IMR-90 (cell line): ENCODE data around the gene SLC66A1. TPM values are rescaled to one million over a fixed set of nuclear protein-coding genes. Genes with fewer than 3 reads are reported as not detected.

Experiments used
- ATAC-seq: fragments of 200-7000 bp; cut with Tn5 transposase; 2 replicates; pipeline ENCODE4 v1.9.1; 2020; ENCODE audit warnings: low read depth, mild to moderate bottlenecking, moderate library complexity
- BruUV-seq: library from RNA; stranded (reverse); fragments of 400-500 nt; replicated peaks from 2 replicates; lab custom pipeline; 2021; lab: Mats Ljungman, UMichigan
- CTCF ChIA-PET: fragments of 300-600 bp; formaldehyde crosslinking; extraction: SDS; loops from one replicate; lab custom pipeline; 2021; ENCODE audit warnings: antibody characterized with exemption; lab: Yijun Ruan, JAX
- POLR2A ChIA-PET: fragments of 300-600 bp; sonication (Branson Sonifier 250); formaldehyde crosslinking; loops from one replicate; lab custom pipeline; 2022; ENCODE audit warnings: antibody characterized with exemption; ENCODE audit not compliant: unreplicated experiment; lab: Charles Lee
- DNase-seq: peaks from one replicate; pipeline ENCODE4 v3.0.0; 2013
- H2AFZ ChIP-seq: replicated peaks from 2 replicates; pipeline ENCODE3; 2013; ENCODE audit warnings: low read length, mild to moderate bottlenecking; ENCODE audit not compliant: poor library complexity
- H2AK5ac ChIP-seq: 2 replicates; pipeline ENCODE4 v1.6.1; 2013; ENCODE audit warnings: low read depth, low read length, inconsistent platforms
- H2AK9ac ChIP-seq: replicated peaks from 2 replicates; pipeline ENCODE3; 2013; ENCODE audit warnings: mild to moderate bottlenecking, low read depth, low read length, moderate library complexity; ENCODE audit not compliant: poor library complexity
- H2BK120ac ChIP-seq: 2 replicates; pipeline ENCODE4 v1.6.1; 2013; ENCODE audit warnings: low read depth, low read length, inconsistent platforms
- H2BK15ac ChIP-seq: 3 replicates; pipeline ENCODE4 v1.6.1; 2013; ENCODE audit warnings: low read depth, low read length, inconsistent platforms
- H2BK20ac ChIP-seq: 2 replicates; pipeline ENCODE4 v1.6.1; 2013; ENCODE audit warnings: low read depth, mild to moderate bottlenecking, inconsistent platforms, low read length, moderate library complexity
- H2BK5ac ChIP-seq: 2 replicates; pipeline ENCODE4 v1.6.1; 2013; ENCODE audit warnings: mild to moderate bottlenecking, low read depth, low read length, inconsistent platforms; ENCODE audit not compliant: poor library complexity, severe bottlenecking
- H3K14ac ChIP-seq: replicated peaks from 2 replicates; pipeline ENCODE4 v1.6.1; 2013; ENCODE audit warnings: low read depth, low read length, inconsistent platforms
- H3K18ac ChIP-seq: 2 replicates; pipeline ENCODE4 v1.6.1; 2013; ENCODE audit warnings: low read depth, low read length, control low read depth
- H3K23ac ChIP-seq: 2 replicates; pipeline ENCODE4 v1.6.1; 2013; ENCODE audit warnings: low read depth, low read length, inconsistent platforms
- H3K27ac ChIP-seq: 2 replicates; pipeline ENCODE4 v1.5.1; 2013; ENCODE audit warnings: mild to moderate bottlenecking, control low read depth, low read length; ENCODE audit not compliant: insufficient read depth
- H3K27me3 ChIP-seq: 2 replicates; pipeline ENCODE4 v1.6.1; 2013; ENCODE audit warnings: low read length; ENCODE audit not compliant: control insufficient read depth, insufficient read depth
- H3K36me3 ChIP-seq: 2 replicates; pipeline ENCODE4 v1.6.1; 2013; ENCODE audit warnings: low read length, mixed read lengths; ENCODE audit not compliant: control insufficient read depth, insufficient read depth
- H3K4ac ChIP-seq: 2 replicates; pipeline ENCODE4 v1.6.1; 2013; ENCODE audit warnings: low read depth, low read length, inconsistent platforms
- H3K4me1 ChIP-seq: 2 replicates; pipeline ENCODE4 v1.6.1; 2013; ENCODE audit warnings: low read length, mixed read lengths; ENCODE audit not compliant: control insufficient read depth, insufficient read depth
- H3K4me2 ChIP-seq: 2 replicates; pipeline ENCODE4 v1.6.1; 2013; ENCODE audit warnings: low read depth, mild to moderate bottlenecking, control low read depth, low read length, moderate library complexity
- H3K4me3 ChIP-seq: 2 replicates; pipeline ENCODE4 v1.5.1; 2013; ENCODE audit warnings: low read depth, mild to moderate bottlenecking, control low read depth, low read length, moderate library complexity; ENCODE audit not compliant: insufficient read depth
- H3K56ac ChIP-seq: 2 replicates; pipeline ENCODE4 v1.6.1; 2013; ENCODE audit warnings: low read length, inconsistent platforms; ENCODE audit not compliant: insufficient read depth; ENCODE audit errors: extremely low read depth
- H3K79me1 ChIP-seq, 2 experiments: 2 replicates each; pipeline ENCODE4 v1.6.1; 2013; ENCODE audit warnings: low read length in 2 of 2, inconsistent platforms in 1 of 2, low read depth in 1 of 2
- H3K9ac ChIP-seq: 2 replicates; pipeline ENCODE4 v1.6.1; 2013; ENCODE audit warnings: low read depth, low read length, control low read depth
- H3K9me1 ChIP-seq: 2 replicates; pipeline ENCODE4 v1.6.1; 2013; ENCODE audit warnings: low read length, inconsistent platforms; ENCODE audit not compliant: insufficient read depth
- H3K9me3 ChIP-seq: 2 replicates; pipeline ENCODE4 v1.6.1; 2013; ENCODE audit warnings: low read length; ENCODE audit not compliant: control insufficient read depth, insufficient read depth
- H4K20me1 ChIP-seq: 2 replicates; pipeline ENCODE4 v1.6.1; 2013; ENCODE audit warnings: low read length, inconsistent platforms; ENCODE audit not compliant: insufficient read depth
- H4K5ac ChIP-seq: 2 replicates; pipeline ENCODE4 v1.6.1; 2013; ENCODE audit warnings: mild to moderate bottlenecking, low read depth, low read length, control low read depth
- H4K8ac ChIP-seq, 2 experiments: 2 replicates each; pipeline ENCODE4 v1.6.1; 2013; ENCODE audit warnings: low read depth in 2 of 2, low read length in 2 of 2, control low read depth in 1 of 2, inconsistent platforms in 1 of 2
- H4K91ac ChIP-seq: 2 replicates; pipeline ENCODE4 v1.6.1; 2013; ENCODE audit warnings: low read depth, low read length, inconsistent platforms; ENCODE audit not compliant: insufficient read depth
- CEBPB ChIP-seq: IDR thresholded peaks from 2 replicates; pipeline ENCODE4 v1.6.1; 2012; ENCODE audit warnings: low read depth, low read length, improper control_type of control experiment
- CHD1 ChIP-seq: IDR thresholded peaks from 2 replicates; pipeline ENCODE4 v1.6.1; 2012; ENCODE audit warnings: low read depth, low read length, improper control_type of control experiment
- FOS ChIP-seq: fragments of 150-350 bp; IDR thresholded peaks from 2 replicates; pipeline ENCODE4 v1.6.1; 2016; ENCODE audit warnings: low read depth, low read length
- MAFK ChIP-seq: IDR thresholded peaks from 2 replicates; pipeline ENCODE4 v1.6.1; 2012; ENCODE audit warnings: low read depth, low read length, improper control_type of control experiment
- MAZ ChIP-seq: IDR thresholded peaks from 2 replicates; pipeline ENCODE4 v1.6.1; 2012; ENCODE audit warnings: low read depth, mild to moderate bottlenecking, low read length, improper control_type of control experiment, moderate library complexity, borderline replicate concordance
- MXI1 ChIP-seq: IDR thresholded peaks from 2 replicates; pipeline ENCODE4 v1.6.1; 2012; ENCODE audit warnings: low read depth, mild to moderate bottlenecking, low read length, moderate library complexity, borderline replicate concordance
- NFE2L2 ChIP-seq: fragments of 150-350 bp; IDR thresholded peaks from 2 replicates; pipeline ENCODE4 v1.6.1; 2016; ENCODE audit warnings: low read depth, mild to moderate bottlenecking, low read length
- POLR2A ChIP-seq: IDR thresholded peaks from 2 replicates; pipeline ENCODE4 v1.6.1; 2012; ENCODE audit warnings: mild to moderate bottlenecking, low read depth, low read length
- RAD21 ChIP-seq: IDR thresholded peaks from 2 replicates; pipeline ENCODE4 v1.6.1; 2012; ENCODE audit warnings: low read length, improper control_type of control experiment
- RCOR1 ChIP-seq: IDR thresholded peaks from 2 replicates; pipeline ENCODE4 v1.6.1; 2012; ENCODE audit warnings: mild to moderate bottlenecking, low read length, improper control_type of control experiment; ENCODE audit not compliant: insufficient replicate concordance
- RFX5 ChIP-seq: IDR thresholded peaks from 2 replicates; pipeline ENCODE4 v1.8.0; 2012; ENCODE audit warnings: low read depth, mild to moderate bottlenecking, low read length, moderate library complexity
- SMC3 ChIP-seq: fragments of 150-350 bp; IDR thresholded peaks from 2 replicates; pipeline ENCODE4 v1.6.1; 2016; ENCODE audit warnings: low read depth, mild to moderate bottlenecking, antibody characterized with exemption, low read length, moderate library complexity
- WGBS, 2 experiments: methylation state at CpG; one replicate each; pipeline versions ENCODE4 v1.1.5 to v1.1.7; 2013; ENCODE audit warnings: missing lambda C conversion rate in 2 of 2; ENCODE audit not compliant: insufficient read length in 1 of 2; ENCODE audit errors: extremely low coverage in 2 of 2; 5-methylcytosine and 5-hydroxymethylcytosine counted together
- dilution Hi-C: fragments of 300-500 bp; cut with HindIII; formaldehyde crosslinking; loops from one replicate; pipeline ENCODE4 v1.14.3; 2018; ENCODE audit warnings: low sequenced_read_pairs; ENCODE audit not compliant: unreplicated experiment
- in situ Hi-C: fragments of 300-500 bp; cut with MboI; formaldehyde crosslinking; loops from 3 replicates; pipeline ENCODE4 v1.14.3; 2019; ENCODE audit warnings: low sequenced_read_pairs, inconsistent platforms, mixed read lengths
- intact Hi-C: fragments of 100-400 bp; cut with micrococcal nuclease; formaldehyde crosslinking; loops from 2 replicates; pipeline ENCODE4 v1.10.0; 2022
- polyA plus RNA-seq, 3 experiments: library from polyadenylated mRNA; depleted of rRNA; stranded (reverse); fragments of >200 nt; gene quantifications; 2 replicates each; pipeline ENCODE4 v1.2.3, GENCODE V29; 2012; ENCODE audit warnings: low replicate concordance in 1 of 3
- total RNA-seq: library from RNA; depleted of rRNA; stranded (reverse); fragments of >200 nt; gene quantifications from 2 replicates; pipeline ENCODE4 v1.2.3, GENCODE V29; 2012
- TF ChIP-seq, protein P1 (sequence below): fragments of 150-350 bp; IDR thresholded peaks from 2 replicates; pipeline ENCODE4 v1.6.1; 2017; ENCODE audit warnings: mild to moderate bottlenecking, antibody characterized with exemption, low read length, low read depth
- TF ChIP-seq, protein P2 (sequence below): fragments of 150-350 bp; IDR thresholded peaks from 2 replicates; pipeline ENCODE4 v1.6.1; 2016; ENCODE audit warnings: low read depth, mild to moderate bottlenecking, low read length, moderate library complexity, borderline replicate concordance
- TF ChIP-seq, protein P3 (sequence below): conservative IDR thresholded peaks from 2 replicates; pipeline ENCODE4 v1.5.1; 2012; ENCODE audit warnings: mild to moderate bottlenecking, low read depth, low read length, improper control_type of control experiment

SLC66A1 gene
- total and polyA plus RNA-seq, 2 of the 4 experiments (the other 2 are of a cell fraction): 6.8 to 18.9 TPM

DNA sequence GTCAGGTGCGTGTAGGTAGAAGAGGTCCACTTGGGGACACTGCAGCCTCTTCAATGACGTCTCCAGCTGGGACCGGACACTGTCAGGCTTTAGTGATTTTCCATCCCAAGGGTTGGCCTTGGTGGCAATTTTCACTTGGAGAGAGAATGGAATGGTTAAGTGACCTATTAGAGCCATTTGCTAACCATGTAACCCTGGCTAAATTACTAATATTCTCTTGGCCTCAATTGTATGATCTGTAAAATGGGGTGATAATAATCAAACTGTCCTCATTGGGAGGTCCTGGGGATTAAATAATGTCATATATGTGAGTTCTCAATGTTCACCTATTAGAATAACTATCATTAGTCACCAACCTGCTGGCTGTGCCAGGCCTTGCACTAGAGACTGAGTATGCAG, 3.6 kb upstream of the SLC66A1 start:
- Histone ChIP-seq H3K4me1 (peaks cover 18% of the 10 kb centered on the region), H3K14ac (no peak overlapping the region), H2AFZ (no peak overlapping the region), H4K5ac (no peak overlapping the region), H4K20me1 (peaks cover 21% of the 10 kb centered on the region), H3K9me3 (no peaks in the 10 kb centered on the region), H3K4ac (no peak overlapping the region), H3K36me3 (peaks cover 42% of the 10 kb centered on the region), H2BK20ac (no peak overlapping the region), H2AK5ac (no peak overlapping the region), H3K18ac (no peak overlapping the region), H2BK15ac (no peak overlapping the region), H3K27me3 (no peaks in the 10 kb centered on the region), H3K23ac (no peak overlapping the region), H3K4me2 (no peak overlapping the region), H4K91ac (no peak overlapping the region), H3K56ac (no peak overlapping the region), H2BK120ac (no peak overlapping the region), H3K27ac (no peak overlapping the region), H3K9ac (no peak overlapping the region), H3K79me1 (peaks cover 18 to 45% of the 10 kb centered on the region in 2 experiments), H3K9me1 (peaks cover 14% of the 10 kb centered on the region), H2BK5ac (no peak overlapping the region), H2AK9ac (no peak overlapping the region), H3K4me3 (no peak overlapping the region), H4K8ac (no peak overlapping the region)
- TF ChIP-seq FOS: no peak
- TF ChIP-seq SMC3: no peak
- TF ChIP-seq RCOR1: no peak
- TF ChIP-seq POLR2A: no peak
- no peak for TF ChIP-seq NFE2L2
- TF ChIP-seq CHD1: no peak
- no peak for TF ChIP-seq RFX5
- TF ChIP-seq, protein P1, sequence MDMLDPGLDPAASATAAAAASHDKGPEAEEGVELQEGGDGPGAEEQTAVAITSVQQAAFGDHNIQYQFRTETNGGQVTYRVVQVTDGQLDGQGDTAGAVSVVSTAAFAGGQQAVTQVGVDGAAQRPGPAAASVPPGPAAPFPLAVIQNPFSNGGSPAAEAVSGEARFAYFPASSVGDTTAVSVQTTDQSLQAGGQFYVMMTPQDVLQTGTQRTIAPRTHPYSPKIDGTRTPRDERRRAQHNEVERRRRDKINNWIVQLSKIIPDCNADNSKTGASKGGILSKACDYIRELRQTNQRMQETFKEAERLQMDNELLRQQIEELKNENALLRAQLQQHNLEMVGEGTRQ: no peak
- TF ChIP-seq, protein P2, sequence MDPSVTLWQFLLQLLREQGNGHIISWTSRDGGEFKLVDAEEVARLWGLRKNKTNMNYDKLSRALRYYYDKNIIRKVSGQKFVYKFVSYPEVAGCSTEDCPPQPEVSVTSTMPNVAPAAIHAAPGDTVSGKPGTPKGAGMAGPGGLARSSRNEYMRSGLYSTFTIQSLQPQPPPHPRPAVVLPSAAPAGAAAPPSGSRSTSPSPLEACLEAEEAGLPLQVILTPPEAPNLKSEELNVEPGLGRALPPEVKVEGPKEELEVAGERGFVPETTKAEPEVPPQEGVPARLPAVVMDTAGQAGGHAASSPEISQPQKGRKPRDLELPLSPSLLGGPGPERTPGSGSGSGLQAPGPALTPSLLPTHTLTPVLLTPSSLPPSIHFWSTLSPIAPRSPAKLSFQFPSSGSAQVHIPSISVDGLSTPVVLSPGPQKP: no peak
- TF ChIP-seq MAFK: no peak
- TF ChIP-seq RAD21: no peak
- no peak for TF ChIP-seq CEBPB
- TF ChIP-seq, protein P3, sequence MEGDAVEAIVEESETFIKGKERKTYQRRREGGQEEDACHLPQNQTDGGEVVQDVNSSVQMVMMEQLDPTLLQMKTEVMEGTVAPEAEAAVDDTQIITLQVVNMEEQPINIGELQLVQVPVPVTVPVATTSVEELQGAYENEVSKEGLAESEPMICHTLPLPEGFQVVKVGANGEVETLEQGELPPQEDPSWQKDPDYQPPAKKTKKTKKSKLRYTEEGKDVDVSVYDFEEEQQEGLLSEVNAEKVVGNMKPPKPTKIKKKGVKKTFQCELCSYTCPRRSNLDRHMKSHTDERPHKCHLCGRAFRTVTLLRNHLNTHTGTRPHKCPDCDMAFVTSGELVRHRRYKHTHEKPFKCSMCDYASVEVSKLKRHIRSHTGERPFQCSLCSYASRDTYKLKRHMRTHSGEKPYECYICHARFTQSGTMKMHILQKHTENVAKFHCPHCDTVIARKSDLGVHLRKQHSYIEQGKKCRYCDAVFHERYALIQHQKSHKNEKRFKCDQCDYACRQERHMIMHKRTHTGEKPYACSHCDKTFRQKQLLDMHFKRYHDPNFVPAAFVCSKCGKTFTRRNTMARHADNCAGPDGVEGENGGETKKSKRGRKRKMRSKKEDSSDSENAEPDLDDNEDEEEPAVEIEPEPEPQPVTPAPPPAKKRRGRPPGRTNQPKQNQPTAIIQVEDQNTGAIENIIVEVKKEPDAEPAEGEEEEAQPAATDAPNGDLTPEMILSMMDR: no peak
- TF ChIP-seq MXI1: no peak
- TF ChIP-seq MAZ: no peak
- ChIA-PET POLR2A (no interaction called here), CTCF (no interaction called here)
- no TSS peak for BruUV-seq
- intact Hi-C loops (no loop called here), dilution Hi-C loops (no loop called here), in situ Hi-C loops (no loop called here)
- no peak for ATAC-seq
- 100% methylated on average over 3 of the region's 3 CpGs; no CpG with 5 or more reads in 1 of the 2 experiments for WGBS, 2 experiments
- DNase-seq: no peak
